ENCODE measurements around the gene GSTM4. TPM values are rescaled to one million over a fixed set of nuclear protein-coding genes. Genes with fewer than 3 reads are reported as not detected.

The GSTM4 gene
- polyA plus RNA-seq (ENCODE audit: insufficient read length) = 19.4 TPM

- DNase-seq = peak; percentile 80
Observed at GRCh38 chr1:109655615-109656519, at the start of gene GSTM4. TSS of gene GSTM4 (plus strand) at chr1:109656099. CDS start at chr1:109656390, 291 bp downstream.

- no peak for DNase-seq
Observed at GRCh38 chr1:109609881-109610280, 46.0 kb upstream of the GSTM4 start.

- no peak for DNase-seq
Observed at GRCh38 chr1:109610609-109611307, 45.1 kb upstream of the GSTM4 start.

GRCh38 chr1:109611308-109611990 lies 44.5 kb upstream of the GSTM4 start:
- no peak for DNase-seq

- DNase-seq = no peak
Observed at GRCh38 chr1:109613361-109614147, 42.3 kb upstream of the GSTM4 start.

GRCh38 chr1:109615879-109616278 lies 40.0 kb upstream of the GSTM4 start:
- DNase-seq = no peak

- DNase-seq = no peak
Observed at GRCh38 chr1:109616391-109616790, 39.5 kb upstream of the GSTM4 start.

- DNase-seq = no peak
Observed at GRCh38 chr1:109617291-109617801, 38.6 kb upstream of the GSTM4 start.

GRCh38 chr1:109618661-109619575 lies 37.0 kb upstream of the GSTM4 start:
- DNase-seq = no peak

- peak; percentile 83 for DNase-seq
Observed at GRCh38 chr1:109619576-109620400, 36.1 kb upstream of the GSTM4 start, which contains the start of the genes AMPD2 and GNAT2. TSS of gene AMPD2 (plus strand) at chr1:109619837. CDS start at chr1:109621176, 1,339 bp downstream. TSS of gene GNAT2 (minus strand) at chr1:109619616. CDS start at chr1:109612870, 6,746 bp downstream.

GRCh38 chr1:109620401-109620791 lies 35.5 kb upstream of the GSTM4 start:
- peak; percentile 76 for DNase-seq

- DNase-seq = peak; percentile 94
Observed at GRCh38 chr1:109620841-109621286, 35.0 kb upstream of the GSTM4 start.

GRCh38 chr1:109621379-109622136 lies 34.3 kb upstream of the GSTM4 start:
- no peak for DNase-seq

GRCh38 chr1:109622137-109622892 lies 33.6 kb upstream of the GSTM4 start:
- no peak for DNase-seq

GRCh38 chr1:109622895-109623294 lies 33.0 kb upstream of the GSTM4 start:
- DNase-seq = no peak

GRCh38 chr1:109623601-109624161 lies 32.2 kb upstream of the GSTM4 start:
- DNase-seq = no peak

GRCh38 chr1:109624201-109625010 lies 31.5 kb upstream of the GSTM4 start:
- DNase-seq = no peak

Measured in hindlimb muscle (tissue), 1 donor.